GM21528 (cell line): ENCODE data around the gene SCAF1.
A peak's percentile ranks its signal among the peaks of the same experiment; 100 is the strongest.

Source experiments
- ATAC-seq: cut with Tn5 transposase; IDR thresholded peaks from one replicate; pipeline ENCODE4 v1.9.1; 2021; ENCODE audit warnings: mild to moderate bottlenecking, moderate library complexity; ENCODE audit not compliant: unreplicated experiment, low FRiP score

The SCAF1 gene

DNA sequence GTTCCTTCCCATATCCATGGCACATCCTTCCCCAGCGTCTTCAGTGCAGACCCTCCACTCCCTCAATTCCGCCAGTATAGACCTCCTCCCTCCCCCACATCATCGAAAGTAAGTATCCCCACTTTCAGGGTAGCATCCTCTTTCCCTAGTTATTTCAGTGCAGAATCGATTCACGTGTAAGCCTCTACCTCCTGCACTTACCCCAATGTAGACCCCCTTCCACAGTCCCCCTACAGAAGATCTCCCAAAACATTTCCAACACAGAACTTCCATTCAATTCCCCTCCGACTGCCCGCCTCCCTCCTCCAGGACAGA, 23.0 kb downstream of the SCAF1 start:
- no peak for ATAC-seq

DNA sequence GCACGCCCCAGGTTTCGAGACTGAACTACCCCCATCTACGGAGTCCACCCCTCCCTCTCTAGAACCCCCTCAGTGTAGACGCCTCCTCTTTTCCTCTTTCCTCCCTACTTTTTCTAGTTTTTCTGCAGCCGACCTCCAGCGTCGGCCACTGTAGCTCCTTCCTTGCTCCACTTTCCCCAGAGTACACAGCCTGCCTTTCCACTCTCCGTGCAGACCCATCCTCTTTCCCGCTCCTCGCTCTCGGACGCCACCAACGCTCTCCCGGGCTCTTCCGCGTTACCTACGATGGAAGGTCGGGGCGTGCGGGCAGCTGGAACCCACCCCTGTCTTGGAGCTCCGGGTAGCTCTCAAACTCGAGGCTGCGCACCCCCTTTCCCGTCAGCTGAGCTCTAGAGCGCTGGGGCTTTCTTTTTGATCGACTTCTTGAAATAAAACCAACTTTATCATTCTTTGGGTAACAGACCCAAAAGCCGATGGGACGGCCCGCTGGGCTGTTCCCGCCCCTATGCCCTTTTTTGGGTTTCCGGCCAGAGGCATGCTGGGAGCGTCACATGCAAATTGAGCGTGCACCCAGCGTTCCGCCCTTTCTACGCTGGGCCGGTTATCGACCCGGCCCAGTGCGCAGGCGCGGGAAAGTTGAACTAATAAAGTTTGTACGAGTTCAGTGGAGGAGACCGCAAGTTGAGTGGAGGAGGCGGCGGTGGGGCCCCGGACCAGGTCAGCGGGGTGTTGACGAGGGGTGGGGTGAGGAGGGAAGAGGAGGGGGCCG, 23.5 kb downstream of the SCAF1 start, which contains the start of the genes BCL2L12 and IRF3:
TSS of gene BCL2L12 (plus strand) at position 583 of the 769 bp plus-strand sequence. CDS start 760 bp downstream, outside the sequence.
TSS of gene IRF3 (minus strand) at position 507 of the 769 bp plus-strand sequence. CDS start 1,019 bp downstream, outside the sequence.
- ATAC-seq: peak; percentile 80

- no peak for ATAC-seq
Measured at GRCh38 chr19:49666120-49666444, 24.1 kb downstream of the SCAF1 start.

- ATAC-seq: no peak
Measured at GRCh38 chr19:49667473-49667872, 25.5 kb downstream of the SCAF1 start.

- ATAC-seq: no peak
Measured at GRCh38 chr19:49669516-49669915, 27.5 kb downstream of the SCAF1 start.

GRCh38 chr19:49672131-49672919, 30.3 kb downstream of the SCAF1 start:
- ATAC-seq: no peak

DNA sequence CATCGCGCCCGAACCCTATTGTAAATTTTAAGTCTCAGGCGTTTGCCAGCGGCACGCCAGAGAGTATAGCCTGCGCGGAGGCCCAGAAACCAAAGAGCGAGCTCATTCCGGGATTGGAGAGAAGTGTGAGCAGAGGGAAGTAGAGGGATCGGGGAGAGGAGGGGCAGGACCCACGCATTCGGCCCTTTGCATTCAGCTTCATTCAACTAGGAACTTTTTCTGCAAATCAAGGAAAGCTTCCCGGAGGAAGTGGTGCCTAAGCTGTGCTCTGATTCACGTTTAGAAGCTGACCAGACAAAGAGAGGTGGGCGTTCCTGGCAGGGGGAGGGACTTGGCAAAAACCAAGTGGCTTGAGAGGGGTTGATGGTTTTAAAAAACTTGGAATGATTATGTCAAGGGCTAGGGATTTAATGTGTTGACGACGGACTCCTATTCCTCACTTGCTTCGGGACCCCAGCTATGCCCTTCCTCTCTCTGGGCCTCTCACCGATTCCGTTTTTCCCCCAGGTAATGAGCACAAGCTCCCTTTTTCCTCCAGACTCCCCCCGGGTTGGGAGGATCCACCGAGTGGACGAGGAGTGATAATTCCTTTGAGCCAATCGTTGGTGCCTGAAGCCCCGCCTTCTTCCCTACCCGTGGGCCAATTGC, 34.3 kb downstream of the SCAF1 start:
- peak; percentile 25 for ATAC-seq

- ATAC-seq: peak; percentile 71
Measured at GRCh38 chr19:49676784-49677230, 34.8 kb downstream of the SCAF1 start.

DNA sequence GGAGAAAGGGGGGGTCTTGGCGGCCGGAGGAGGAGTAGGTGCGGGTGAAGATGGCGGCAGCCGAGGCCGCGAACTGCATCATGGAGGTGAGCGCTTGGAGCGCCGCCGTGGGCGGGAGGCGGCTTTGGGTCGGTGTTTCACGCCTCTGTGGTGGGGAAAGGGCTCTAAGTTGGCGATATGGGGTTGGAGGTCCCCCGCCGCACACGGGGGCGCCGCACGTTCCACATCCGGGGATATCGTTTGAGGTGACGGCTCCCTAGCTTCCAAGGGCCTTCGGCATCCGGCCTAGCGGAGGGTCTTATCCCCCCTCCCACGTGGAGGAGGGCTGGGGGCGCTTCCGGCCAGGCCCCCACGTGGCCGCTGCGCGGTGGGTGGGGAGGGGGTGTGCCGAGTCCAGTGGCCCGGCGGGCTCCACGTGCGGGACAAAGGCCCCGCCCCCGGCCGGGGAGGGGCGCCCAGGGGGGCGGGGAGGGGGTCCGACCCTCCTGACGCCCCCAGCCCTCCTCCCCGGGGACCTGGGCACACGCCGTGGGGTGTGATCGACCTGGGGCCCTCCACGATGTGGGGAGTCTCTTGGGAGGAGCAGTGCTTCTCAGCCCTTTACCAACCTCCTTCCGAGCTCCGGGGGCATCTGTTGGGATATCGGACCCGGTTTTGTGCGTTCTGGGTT, 35.4 kb downstream of the SCAF1 start, which contains the start of gene PRMT1:
TSS of gene PRMT1 (plus strand) at position 41 of the 670 bp plus-strand sequence. CDS start at position 51, 10 bp downstream.
- ATAC-seq: no peak

DNA sequence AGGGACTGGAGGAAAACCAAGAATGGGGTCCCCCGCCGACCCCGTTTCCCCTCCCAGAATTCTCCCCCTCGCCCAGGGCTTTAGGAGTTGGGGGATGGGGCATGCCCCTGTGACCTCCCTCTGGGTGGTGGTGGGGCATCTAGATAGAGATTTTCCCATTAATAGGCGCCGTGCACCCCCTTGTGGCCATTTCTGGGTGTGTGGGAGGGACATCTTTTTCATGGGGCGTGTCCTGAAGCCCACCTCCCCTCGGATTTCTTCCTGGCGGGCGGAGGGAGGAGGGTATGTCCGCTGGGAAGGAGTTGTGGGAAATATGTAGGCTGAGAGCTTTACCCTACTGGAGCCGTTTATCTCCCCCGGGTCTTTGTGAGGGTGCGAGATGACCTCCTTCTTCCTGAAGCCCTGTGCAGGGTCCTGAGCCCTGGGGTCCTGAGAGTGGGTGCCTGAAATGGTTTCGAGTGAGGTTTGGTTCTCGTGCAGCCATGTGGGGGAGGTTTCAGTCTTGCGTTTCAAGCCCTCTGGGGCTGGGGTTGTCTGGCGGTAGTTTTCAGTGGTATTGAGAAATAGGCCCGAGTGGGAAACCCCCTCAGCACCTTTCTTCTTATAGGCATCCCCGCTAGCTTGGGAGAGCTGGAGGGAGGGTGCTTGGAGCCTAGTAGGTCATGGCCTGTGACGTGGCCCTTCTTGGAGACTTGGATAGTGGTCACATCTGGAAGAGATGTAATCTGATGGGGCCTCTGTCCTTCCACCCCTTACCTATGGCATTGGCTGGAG, 36.1 kb downstream of the SCAF1 start:
- no peak for ATAC-seq

DNA sequence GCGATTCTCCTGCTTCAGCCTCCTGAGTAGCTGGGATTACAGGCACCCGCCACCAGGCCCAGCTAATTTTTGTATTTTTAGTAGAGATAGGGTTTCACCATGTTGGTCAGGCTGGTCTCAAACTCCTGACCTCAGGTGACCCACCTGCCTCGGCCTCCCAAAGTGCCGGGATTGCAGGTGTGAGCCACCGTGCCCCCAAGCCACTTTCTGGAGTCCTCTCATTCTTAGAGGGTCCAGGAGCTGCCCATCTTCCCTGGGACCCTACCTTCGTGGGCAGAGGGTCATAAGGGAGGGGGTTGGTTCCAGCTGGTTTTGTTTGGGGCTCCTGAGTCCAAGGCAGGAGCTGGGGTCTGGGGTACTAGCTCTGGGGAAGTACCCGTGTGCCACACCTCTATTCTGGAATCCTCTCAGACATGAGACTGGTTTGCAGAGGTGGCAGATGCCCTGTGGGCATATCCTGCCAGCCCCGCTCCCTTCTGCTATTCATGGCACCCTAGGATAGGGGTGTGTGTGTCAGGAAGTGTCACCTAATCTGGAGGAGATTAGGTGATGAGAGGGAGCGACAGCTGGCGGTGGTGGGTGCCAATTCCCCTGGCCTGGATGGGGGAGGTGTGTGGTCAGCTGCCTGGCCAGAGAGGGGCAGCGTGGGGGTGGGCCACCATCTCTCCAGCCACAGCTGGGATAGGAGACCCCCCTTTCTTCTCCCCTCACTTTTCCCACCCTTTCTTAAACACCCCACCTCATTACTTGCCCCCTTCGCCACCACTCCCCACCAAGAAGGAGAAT, 37.2 kb downstream of the SCAF1 start:
- no peak for ATAC-seq

GRCh38 chr19:49679771-49680413, 37.9 kb downstream of the SCAF1 start:
- no peak for ATAC-seq

DNA sequence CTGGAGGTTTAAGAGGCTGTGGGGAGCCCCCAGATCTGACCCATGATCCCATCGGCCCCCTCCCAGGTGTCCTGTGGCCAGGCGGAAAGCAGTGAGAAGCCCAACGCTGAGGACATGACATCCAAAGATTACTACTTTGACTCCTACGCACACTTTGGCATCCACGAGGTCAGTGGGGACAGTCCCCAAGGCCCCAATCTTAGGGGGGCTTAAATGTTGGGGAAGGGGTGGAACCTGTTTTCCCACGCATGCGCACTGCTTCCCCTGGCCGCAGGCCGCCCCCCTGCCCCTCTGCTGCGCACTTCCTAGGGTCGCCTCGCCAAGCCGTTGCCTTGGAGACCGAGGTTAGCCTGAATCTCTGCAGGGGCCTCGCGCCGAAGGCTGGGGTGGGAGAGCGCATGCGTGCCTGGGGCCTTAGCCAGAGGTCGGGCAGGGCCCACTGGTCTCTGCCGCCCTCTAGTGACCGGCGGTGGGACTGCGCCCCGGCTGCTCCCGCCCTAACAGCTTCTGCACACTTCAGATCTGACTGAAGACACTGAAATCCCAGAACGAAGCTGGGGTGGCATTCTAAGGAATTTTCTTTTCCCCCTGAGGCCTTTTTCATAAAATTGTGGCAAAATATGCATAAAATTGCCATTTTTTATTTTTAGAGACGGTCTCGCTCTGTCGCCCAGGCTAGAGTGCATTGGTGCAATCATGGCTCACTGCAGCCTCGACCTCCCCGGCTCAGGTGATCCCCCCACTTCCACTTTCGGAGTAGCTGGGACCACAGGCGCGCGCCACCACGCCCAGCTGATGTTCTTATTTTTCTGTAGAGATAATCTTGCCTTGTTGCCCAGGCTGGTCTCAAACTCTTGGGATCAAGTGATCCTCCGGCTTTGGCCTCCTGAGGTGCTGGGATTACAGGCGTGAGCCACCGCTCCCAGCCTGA, 38.7 kb downstream of the SCAF1 start:
- ATAC-seq: no peak

GRCh38 chr19:49681830-49682229, 39.8 kb downstream of the SCAF1 start:
- ATAC-seq: no peak

DNA sequence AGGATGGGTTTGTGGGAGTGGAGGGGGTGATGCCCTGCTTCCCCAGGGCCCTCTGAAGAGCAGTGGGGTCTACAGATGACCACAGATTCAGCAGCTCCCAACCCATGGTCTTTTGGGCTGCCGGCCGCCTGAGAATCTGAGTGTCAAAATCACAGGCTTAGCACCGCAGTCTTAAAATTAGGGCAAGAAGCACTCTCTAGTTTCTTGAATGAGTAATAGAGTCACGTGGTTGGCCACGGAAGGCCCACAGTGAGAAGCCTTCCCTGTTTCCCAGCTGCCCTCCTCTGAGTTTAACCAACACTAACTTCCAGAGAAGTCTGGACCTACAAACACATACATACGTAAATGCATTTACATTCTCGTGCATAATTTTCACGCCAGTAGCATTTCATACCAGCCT, 40.3 kb downstream of the SCAF1 start:
- no peak for ATAC-seq

- ATAC-seq: no peak
Measured at GRCh38 chr19:49683814-49684250, 41.8 kb downstream of the SCAF1 start.

- no peak for ATAC-seq
Measured at GRCh38 chr19:49684251-49684982, 42.4 kb downstream of the SCAF1 start.
